Measurements from ENCODE around the gene SEPTIN10. TPM values are rescaled to one million over a fixed set of nuclear protein-coding genes. Genes with fewer than 3 reads are reported as not detected.

Gene SEPTIN10
- total RNA-seq, 1 experiment from 2014 or later = 92.5 TPM

GRCh38 chr2:109494351-109494750, 119.4 kb downstream of the SEPTIN10 start:
- no peak for TF ChIP-seq CTCF (conservative IDR thresholded peaks at IDR 0.05)
- no peak overlapping the region for H4K8ac ChIP-seq (replicated peaks; ENCODE audit: insufficient read length, low read depth, low read length)
- Mint-ChIP-seq H3K4me1 (no peaks in the 10 kb centered on the region), H3K9me3 (no peaks in the 10 kb centered on the region), H3K36me3 (ENCODE audit: insufficient read depth in 1 of 3, low read depth in 3 of 3) (no peaks in the 10 kb centered on the region), H3K4me3 (no peak overlapping the region), H3K27ac (no peak overlapping the region), H3K27me3 (ENCODE audit: low read depth) (no peaks in the 10 kb centered on the region)
- H2AFZ ChIP-seq (ENCODE audit: low read length) = no peak overlapping the region
- H2BK12ac ChIP-seq (ENCODE audit: insufficient read length, low read depth, low read length) = no peak overlapping the region
- H3K79me1 ChIP-seq (ENCODE audit: insufficient read depth, low read depth, low read length, poor library complexity, severe bottlenecking) = no peaks in the 10 kb centered on the region
- no peak overlapping the region for H3K4me2 ChIP-seq (ENCODE audit: insufficient read depth, insufficient read length, low read length)
- H2BK120ac ChIP-seq (ENCODE audit: low read depth, low read length, poor library complexity, severe bottlenecking) = no peak overlapping the region
- H3T11ph ChIP-seq (ENCODE audit: low read length) = no peak overlapping the region
- H3K14ac ChIP-seq (ENCODE audit: insufficient read depth, low read length) = no peak overlapping the region
- H3K4me1 ChIP-seq (ENCODE audit: insufficient read depth, low read length) = no peaks in the 10 kb centered on the region
- H4K91ac ChIP-seq (ENCODE audit: insufficient read length, low read depth, low read length) = no peak overlapping the region
- H3K9me3 ChIP-seq (ENCODE audit: control insufficient read depth, low read depth, low read length) = no peaks in the 10 kb centered on the region
- H3K27ac ChIP-seq (ENCODE audit: insufficient read length, low read depth, low read length) = no peak overlapping the region
- H3K27me3 ChIP-seq (ENCODE audit: insufficient read depth, low read length) = no peaks in the 10 kb centered on the region
- H3K23ac ChIP-seq (ENCODE audit: insufficient read length, low read depth, low read length) = no peak overlapping the region
- WGBS (ENCODE audit: extremely low coverage, insufficient read length, low lambda C conversion rate) = no CpG with 5 or more reads among the region's 3 CpGs
- no peaks in the 10 kb centered on the region for H3K79me2 ChIP-seq (ENCODE audit: insufficient read depth, low read length)
- no peak overlapping the region for H4K5ac ChIP-seq (ENCODE audit: insufficient read length, low read depth, low read length)
- H3K23me2 ChIP-seq (ENCODE audit: insufficient read length, low read depth, low read length, poor library complexity, severe bottlenecking) = no peaks in the 10 kb centered on the region
- H2BK20ac ChIP-seq (ENCODE audit: low read depth, low read length, poor library complexity, severe bottlenecking) = no peak overlapping the region
- H2BK15ac ChIP-seq (ENCODE audit: low read depth, low read length) = no peak overlapping the region
- no peak for DNase-seq
- no peak overlapping the region for H2BK5ac ChIP-seq (ENCODE audit: insufficient read length, low read length)
- no peak overlapping the region for H3K56ac ChIP-seq (ENCODE audit: insufficient read length, low read depth, low read length)
- no peak overlapping the region for H3K18ac ChIP-seq (ENCODE audit: insufficient read length, low read depth, low read length)
- no peaks in the 10 kb centered on the region for H4K20me1 ChIP-seq (ENCODE audit: control insufficient read depth, insufficient read depth, insufficient read length)
- H3K9ac ChIP-seq (ENCODE audit: extremely low read depth, insufficient read length, low read length) = no peak overlapping the region
- no peak overlapping the region for H3K4ac ChIP-seq (ENCODE audit: low read depth, low read length)
- no peak overlapping the region for H2AK5ac ChIP-seq (ENCODE audit: insufficient read length, low read length)
